ENCODE measurements around the gene KAT6B. TPM values are rescaled to one million over a fixed set of nuclear protein-coding genes. Genes with fewer than 3 reads are reported as not detected.
A peak's percentile ranks its signal among the peaks of the same experiment; 100 is the strongest.

The KAT6B gene
- total RNA-seq, 8 experiments from 2014 or later = 13.2 to 52.3 (median 20.8) TPM

GRCh38 chr10:74936577-74937265 lies 110.3 kb downstream of the KAT6B start:
- WGBS, 10 experiments = 10 to 91% (median 70%) methylated on average over 1 to 6 of the region's 6 CpGs
- H3K4me1 ChIP-seq (replicated peaks in 1 of 2) = peaks cover 8 to 63% of the 10 kb centered on the region in 2 donors
- H3K4me3 ChIP-seq = no peak overlapping the region
- in situ Hi-C loops (cut with MboI; ENCODE audit: low pct_unique_long_range_greater_than_20kb in 2 of 9, low sequenced_read_pairs in 9 of 9, unreplicated experiment in 9 of 9) = no loop called here
- no peak overlapping the region for H3K27ac ChIP-seq
- peak in 1 of 8 experiments; percentile 87 for ATAC-seq (replicated peaks in 6 of 8)

- ATAC-seq (replicated peaks in 6 of 8) = peak in 6 of 8 experiments; percentile 41 to 60 (median 54)
Observed at GRCh38 chr10:74937266-74937856, 111.0 kb downstream of the KAT6B start.

GRCh38 chr10:74944205-74944604 lies 117.8 kb downstream of the KAT6B start:
- WGBS, 10 experiments = 20 to 60% (median 47%) methylated on average over 1 of the region's 7 CpGs; no CpG with 5 or more reads in 6 of the 10 experiments

More at GRCh38 chr10:74937266-74937856, 111.0 kb downstream of the KAT6B start:
- Histone ChIP-seq H3K4me3 (no peak overlapping the region), H3K4me1 (replicated peaks in 1 of 2) (peaks cover 8 to 64% of the 10 kb centered on the region in 2 donors), H3K27ac (no peak overlapping the region)
- in situ Hi-C loops (cut with MboI; ENCODE audit: low pct_unique_long_range_greater_than_20kb in 2 of 9, low sequenced_read_pairs in 9 of 9, unreplicated experiment in 9 of 9) = no loop called here
- 55 to 100% (median 80%) methylated on average over 1 of the region's 1 CpG; no CpG with 5 or more reads in 2 of the 10 experiments for WGBS, 10 experiments

GRCh38 chr10:74947781-74948401 lies 121.5 kb downstream of the KAT6B start:
- WGBS, 10 experiments = 0 to 92% (median 80%) methylated on average over 1 of the region's 1 CpG; no CpG with 5 or more reads in 4 of the 10 experiments

More at GRCh38 chr10:74944205-74944604, 117.8 kb downstream of the KAT6B start:
- H3K4me1 ChIP-seq (replicated peaks in 1 of 2) = peaks cover 9 to 43% of the 10 kb centered on the region in 2 donors
- H3K4me3 ChIP-seq = no peak overlapping the region
- peak in 4 of 8 experiments; percentile 21 to 47 (median 38) for ATAC-seq (replicated peaks in 6 of 8)
- H3K27ac ChIP-seq = no peak overlapping the region
- in situ Hi-C loops (cut with MboI; ENCODE audit: low pct_unique_long_range_greater_than_20kb in 2 of 9, low sequenced_read_pairs in 9 of 9, unreplicated experiment in 9 of 9) = no loop called here

GRCh38 chr10:74949034-74949832 lies 122.8 kb downstream of the KAT6B start:
- H3K4me3 ChIP-seq = no peak overlapping the region
- H3K27ac ChIP-seq = peak overlapping the region in 1 of 2 donors; percentile 7
- 38 to 91% (median 79%) methylated on average over 1 to 5 of the region's 5 CpGs for WGBS, 10 experiments
- peak in 5 of 8 experiments; percentile 19 to 37 (median 33) for ATAC-seq (replicated peaks in 6 of 8)
- in situ Hi-C loops (cut with MboI; ENCODE audit: low pct_unique_long_range_greater_than_20kb in 2 of 9, low sequenced_read_pairs in 9 of 9, unreplicated experiment in 9 of 9) = no loop called here
- peaks cover 6 to 50% of the 10 kb centered on the region in 2 donors for H3K4me1 ChIP-seq (replicated peaks in 1 of 2)

More at GRCh38 chr10:74947781-74948401, 121.5 kb downstream of the KAT6B start:
- no peak overlapping the region for H3K4me3 ChIP-seq
- in situ Hi-C loops (cut with MboI; ENCODE audit: low pct_unique_long_range_greater_than_20kb in 2 of 9, low sequenced_read_pairs in 9 of 9, unreplicated experiment in 9 of 9) = no loop called here
- ATAC-seq (replicated peaks in 6 of 8) = peak in 3 of 8 experiments; percentile 42 to 82 (median 48)
- peak overlapping the region in 1 of 2 donors; percentile 43 for H3K27ac ChIP-seq
- H3K4me1 ChIP-seq (replicated peaks in 1 of 2) = peaks cover 6 to 55% of the 10 kb centered on the region in 2 donors

- in situ Hi-C loops (cut with MboI; ENCODE audit: low pct_unique_long_range_greater_than_20kb in 2 of 9, low sequenced_read_pairs in 9 of 9, unreplicated experiment in 9 of 9) = no loop called here
- peak overlapping the region; percentile 8 to 56 for H3K27ac ChIP-seq
- H3K4me3 ChIP-seq = no peak overlapping the region
- peak in 5 of 8 experiments; percentile 88 to 96 (median 92) for ATAC-seq (replicated peaks in 6 of 8)
- peaks cover 6 to 48% of the 10 kb centered on the region in 2 donors for H3K4me1 ChIP-seq (replicated peaks in 1 of 2)
- 51 to 89% (median 71%) methylated on average over 1 to 8 of the region's 8 CpGs; no CpG with 5 or more reads in 1 of the 10 experiments for WGBS, 10 experiments
Observed at GRCh38 chr10:74949843-74950765, 123.7 kb downstream of the KAT6B start.

DNA sequence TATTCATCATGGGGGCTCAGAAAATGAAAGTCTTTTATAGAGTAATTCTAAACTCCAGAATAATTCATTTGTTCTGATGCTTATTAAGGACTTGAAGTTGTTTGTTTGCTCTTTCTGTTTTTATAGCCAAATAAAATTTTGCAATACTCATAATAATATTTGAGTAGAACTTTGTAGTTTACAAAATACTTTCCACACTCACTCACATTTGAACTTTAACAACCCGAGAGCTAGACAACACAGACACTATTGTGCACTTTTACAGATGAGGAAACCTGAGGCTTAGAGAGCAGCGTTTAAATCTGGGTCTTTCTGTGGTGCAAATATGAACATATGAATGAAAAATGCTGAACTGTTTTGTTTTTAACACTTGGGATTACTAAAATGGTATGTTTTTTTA lies 126.8 kb downstream of the KAT6B start:
- 14 to 100% (median 86%) methylated on average over 1 to 2 of the region's 2 CpGs; no CpG with 5 or more reads in 1 of the 10 experiments for WGBS, 10 experiments
- H3K27ac ChIP-seq = no peak overlapping the region
- in situ Hi-C loops (cut with MboI; ENCODE audit: low pct_unique_long_range_greater_than_20kb in 2 of 9, low sequenced_read_pairs in 9 of 9, unreplicated experiment in 9 of 9) = no loop called here
- no peak for ATAC-seq (replicated peaks in 6 of 8)
- H3K4me1 ChIP-seq (replicated peaks in 1 of 2) = peaks cover 9 to 53% of the 10 kb centered on the region in 2 donors
- H3K4me3 ChIP-seq = no peak overlapping the region

- H3K4me3 ChIP-seq = no peak overlapping the region
- peaks cover 10 to 54% of the 10 kb centered on the region in 2 donors for H3K4me1 ChIP-seq (replicated peaks in 1 of 2)
- no peak overlapping the region for H3K27ac ChIP-seq
- WGBS, 10 experiments = 88 to 100% (median 94%) methylated on average over 1 to 5 of the region's 5 CpGs; no CpG with 5 or more reads in 1 of the 10 experiments
- ATAC-seq (replicated peaks in 6 of 8) = no peak
- in situ Hi-C loops (cut with MboI; ENCODE audit: low pct_unique_long_range_greater_than_20kb in 2 of 9, low sequenced_read_pairs in 9 of 9, unreplicated experiment in 9 of 9) = no loop called here
Observed at GRCh38 chr10:74955796-74956195, 129.4 kb downstream of the KAT6B start.

GRCh38 chr10:74956555-74957111 lies 130.2 kb downstream of the KAT6B start:
- ATAC-seq (replicated peaks in 6 of 8) = peak in 2 of 8 experiments; percentile 21 to 38
- H3K4me3 ChIP-seq = no peak overlapping the region
- H3K27ac ChIP-seq = peak overlapping the region in 1 of 2 donors; percentile 8
- in situ Hi-C loops (cut with MboI; ENCODE audit: low pct_unique_long_range_greater_than_20kb in 2 of 9, low sequenced_read_pairs in 9 of 9, unreplicated experiment in 9 of 9) = no loop called here
- WGBS, 10 experiments = 88 to 100% (median 100%) methylated on average over 1 of the region's 1 CpG; no CpG with 5 or more reads in 4 of the 10 experiments
- H3K4me1 ChIP-seq (replicated peaks in 1 of 2) = peaks cover 18 to 55% of the 10 kb centered on the region in 2 donors

GRCh38 chr10:74957285-74957961 lies 131.0 kb downstream of the KAT6B start:
- WGBS, 10 experiments = 3 to 58% (median 26%) methylated on average over 3 to 9 of the region's 9 CpGs
- peak overlapping the region in 1 of 2 donors; percentile 32 for H3K27ac ChIP-seq
- peaks cover 26 to 63% of the 10 kb centered on the region in 2 donors for H3K4me1 ChIP-seq (replicated peaks in 1 of 2)
- in situ Hi-C loops (cut with MboI; ENCODE audit: low pct_unique_long_range_greater_than_20kb in 2 of 9, low sequenced_read_pairs in 9 of 9, unreplicated experiment in 9 of 9) = no loop called here
- peak; percentile 34 to 95 (median 76) for ATAC-seq (replicated peaks in 6 of 8)
- no peak overlapping the region for H3K4me3 ChIP-seq

- Histone ChIP-seq H3K27ac (peak overlapping the region in 1 of 2 donors; percentile 32), H3K4me3 (no peak overlapping the region)
Observed at GRCh38 chr10:74958316-74958715, 131.9 kb downstream of the KAT6B start.

More at GRCh38 chr10:74958316-74958715, 131.9 kb downstream of the KAT6B start:
- ATAC-seq (replicated peaks in 6 of 8) = peak in 1 of 8 experiments; percentile 3
- in situ Hi-C loops (cut with MboI; ENCODE audit: low pct_unique_long_range_greater_than_20kb in 2 of 9, low sequenced_read_pairs in 9 of 9, unreplicated experiment in 9 of 9) = no loop called here
- WGBS, 10 experiments = 30 to 100% (median 93%) methylated on average over 1 to 3 of the region's 3 CpGs
- H3K4me1 ChIP-seq (replicated peaks in 1 of 2) = peaks cover 27 to 72% of the 10 kb centered on the region in 2 donors
